GM20000 (cell line): Measurements from ENCODE around the gene RPS17.

Experiments used
- DNase-seq: peaks from one replicate; pipeline ENCODE4 v3.0.0; 2012; ENCODE audit warnings: low spot score
- TF ChIP-seq, protein P1 (sequence below): IDR thresholded peaks from 2 replicates; pipeline ENCODE4 v1.5.1; 2012; ENCODE audit warnings: mild to moderate bottlenecking, control low read depth; ENCODE audit errors: extremely low read depth, missing control alignments

The RPS17 gene

DNA sequence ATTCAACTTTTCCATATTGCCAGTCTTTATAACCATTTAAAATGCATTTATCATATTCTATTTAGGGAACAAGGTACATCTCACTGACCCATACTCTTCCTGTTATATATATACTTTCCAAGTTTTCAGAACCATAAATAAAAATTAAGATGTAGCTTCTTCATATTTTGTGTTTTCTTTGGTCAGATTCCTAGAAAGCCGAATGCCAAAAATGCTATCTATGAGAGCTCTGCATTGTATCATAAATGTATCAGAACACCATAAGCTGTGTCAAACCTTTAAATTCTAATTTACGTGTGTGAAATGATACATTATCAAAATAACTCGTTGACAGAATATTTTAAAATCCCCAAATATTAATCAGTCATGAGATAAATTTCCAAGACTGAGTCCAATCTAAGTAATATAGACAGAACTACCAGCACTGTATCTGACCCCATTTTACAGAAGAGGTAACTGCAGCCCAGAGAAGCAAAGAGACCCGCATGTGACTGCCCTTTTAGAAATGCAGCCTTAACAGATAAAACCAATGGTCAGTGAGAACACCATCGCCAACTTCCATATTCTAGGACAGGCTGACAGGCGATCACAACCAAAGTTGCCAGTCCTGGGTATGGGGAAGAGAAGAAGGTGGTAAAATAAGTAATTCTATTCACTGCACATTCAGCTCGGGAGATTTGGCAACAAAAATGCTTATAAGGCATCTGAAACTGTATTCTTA lies 16.2 kb upstream of the RPS17 start:
- no peak for DNase-seq
- TF ChIP-seq, protein P1, sequence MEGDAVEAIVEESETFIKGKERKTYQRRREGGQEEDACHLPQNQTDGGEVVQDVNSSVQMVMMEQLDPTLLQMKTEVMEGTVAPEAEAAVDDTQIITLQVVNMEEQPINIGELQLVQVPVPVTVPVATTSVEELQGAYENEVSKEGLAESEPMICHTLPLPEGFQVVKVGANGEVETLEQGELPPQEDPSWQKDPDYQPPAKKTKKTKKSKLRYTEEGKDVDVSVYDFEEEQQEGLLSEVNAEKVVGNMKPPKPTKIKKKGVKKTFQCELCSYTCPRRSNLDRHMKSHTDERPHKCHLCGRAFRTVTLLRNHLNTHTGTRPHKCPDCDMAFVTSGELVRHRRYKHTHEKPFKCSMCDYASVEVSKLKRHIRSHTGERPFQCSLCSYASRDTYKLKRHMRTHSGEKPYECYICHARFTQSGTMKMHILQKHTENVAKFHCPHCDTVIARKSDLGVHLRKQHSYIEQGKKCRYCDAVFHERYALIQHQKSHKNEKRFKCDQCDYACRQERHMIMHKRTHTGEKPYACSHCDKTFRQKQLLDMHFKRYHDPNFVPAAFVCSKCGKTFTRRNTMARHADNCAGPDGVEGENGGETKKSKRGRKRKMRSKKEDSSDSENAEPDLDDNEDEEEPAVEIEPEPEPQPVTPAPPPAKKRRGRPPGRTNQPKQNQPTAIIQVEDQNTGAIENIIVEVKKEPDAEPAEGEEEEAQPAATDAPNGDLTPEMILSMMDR, result no peak

DNA sequence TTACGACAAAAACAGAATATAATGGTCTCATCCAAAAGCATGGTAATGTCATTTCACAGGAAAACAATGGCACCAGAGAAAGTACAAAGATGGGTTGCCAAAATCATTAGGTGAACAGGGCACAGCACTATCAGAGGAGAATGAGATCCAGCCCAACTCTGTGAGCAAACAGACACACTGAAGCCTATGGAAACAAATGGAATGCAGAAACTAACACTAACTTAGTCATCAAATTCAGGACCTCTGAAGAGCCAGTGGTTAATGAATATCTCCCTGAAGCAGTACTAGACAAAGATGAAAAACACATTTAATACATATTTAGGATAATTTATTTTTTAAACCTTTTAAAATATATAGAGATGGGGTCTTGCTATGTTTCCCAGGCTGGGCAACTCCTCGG lies 14.6 kb upstream of the RPS17 start:
- TF ChIP-seq, protein P1, result no peak
- DNase-seq, result no peak

DNA sequence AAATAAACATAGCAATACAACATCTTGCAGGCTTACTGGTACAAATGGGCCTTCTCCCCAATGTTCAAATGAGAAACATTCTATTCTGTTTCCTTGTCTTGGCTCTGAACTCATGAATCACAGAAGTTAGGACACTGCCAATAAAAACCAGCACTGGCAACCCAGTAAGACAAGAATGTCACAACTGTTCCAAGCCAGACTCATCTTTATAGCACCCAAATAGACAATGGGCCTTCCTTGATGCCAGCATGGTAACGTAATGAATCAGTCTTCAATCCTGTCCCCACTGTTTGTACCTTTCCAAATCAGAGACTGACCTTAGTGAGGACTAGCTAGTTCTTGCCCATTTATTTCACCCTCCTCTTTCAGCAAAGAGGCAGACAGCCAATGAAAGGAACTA lies 14.1 kb upstream of the RPS17 start:
- TF ChIP-seq, protein P1, result no peak
- DNase-seq, result no peak

DNA sequence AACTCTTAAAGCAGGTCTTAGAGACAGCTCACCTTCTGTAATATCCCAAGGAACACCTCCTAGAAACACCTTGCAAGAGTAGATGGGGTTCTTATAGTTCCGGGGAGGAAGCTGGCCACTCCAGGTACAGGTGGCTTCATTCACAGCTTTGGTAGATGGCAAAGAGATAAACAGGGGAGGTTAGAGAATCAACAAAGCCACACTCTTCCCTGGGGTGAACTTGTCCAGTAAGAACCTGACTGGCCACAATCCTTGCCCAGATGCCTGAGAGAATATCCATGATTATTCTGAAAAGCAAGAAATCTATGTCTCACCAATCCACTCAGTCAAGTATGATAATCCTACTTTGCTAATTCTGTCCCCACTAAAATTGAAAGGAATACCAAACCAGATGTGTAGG lies 13.6 kb upstream of the RPS17 start:
- TF ChIP-seq, protein P1, result no peak
- no peak for DNase-seq

DNA sequence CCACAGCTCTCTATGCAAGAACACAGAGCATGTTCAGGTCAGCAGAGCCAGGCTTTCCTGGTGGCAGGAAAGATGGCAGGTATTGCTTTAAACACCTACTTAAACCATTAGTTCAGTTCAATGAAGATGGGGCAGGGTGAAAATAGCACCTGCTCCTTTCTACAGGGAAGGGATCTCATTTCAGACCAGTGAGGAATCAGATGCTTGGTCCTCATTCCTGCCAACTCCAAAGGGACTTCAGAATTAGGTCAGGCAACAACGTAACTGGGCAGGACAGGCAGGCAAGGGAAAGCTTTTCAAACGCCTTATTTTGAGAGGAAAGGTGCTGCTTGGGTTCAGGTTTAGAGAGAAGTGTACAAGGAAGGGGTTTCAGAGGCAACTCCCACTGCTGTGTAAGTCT lies 12.6 kb upstream of the RPS17 start:
- DNase-seq, result no peak
- TF ChIP-seq, protein P1, result no peak

DNA sequence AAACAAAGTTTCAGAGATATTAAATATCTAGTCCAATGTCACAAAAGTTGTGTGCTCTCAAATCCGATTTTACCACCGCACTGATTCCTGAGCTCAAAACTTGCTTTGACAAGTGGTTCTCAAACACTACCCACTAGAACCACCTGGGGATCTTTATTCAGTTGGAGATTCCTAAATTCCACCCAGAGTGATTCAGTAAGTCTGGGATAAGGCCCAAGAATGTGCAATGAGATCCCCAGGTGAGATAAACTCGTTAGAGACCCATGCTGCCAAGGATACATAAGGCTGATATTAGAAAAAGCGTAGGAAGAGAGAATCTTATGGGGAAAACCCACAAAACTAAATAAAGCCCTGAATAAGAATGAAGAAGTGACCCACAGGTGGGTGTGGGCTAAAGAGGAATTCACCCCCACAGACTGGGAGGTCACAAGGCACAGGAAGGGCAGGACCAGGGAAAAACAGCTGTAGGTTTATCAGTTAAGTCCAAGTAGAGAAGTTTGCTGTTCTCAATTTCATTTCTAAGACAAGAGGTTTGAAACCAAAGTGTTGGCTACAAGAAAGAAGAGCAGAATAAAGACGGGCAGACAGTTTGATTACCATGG lies 11.5 kb upstream of the RPS17 start:
- DNase-seq, result peak; percentile 41
- TF ChIP-seq, protein P1, result no peak

DNA sequence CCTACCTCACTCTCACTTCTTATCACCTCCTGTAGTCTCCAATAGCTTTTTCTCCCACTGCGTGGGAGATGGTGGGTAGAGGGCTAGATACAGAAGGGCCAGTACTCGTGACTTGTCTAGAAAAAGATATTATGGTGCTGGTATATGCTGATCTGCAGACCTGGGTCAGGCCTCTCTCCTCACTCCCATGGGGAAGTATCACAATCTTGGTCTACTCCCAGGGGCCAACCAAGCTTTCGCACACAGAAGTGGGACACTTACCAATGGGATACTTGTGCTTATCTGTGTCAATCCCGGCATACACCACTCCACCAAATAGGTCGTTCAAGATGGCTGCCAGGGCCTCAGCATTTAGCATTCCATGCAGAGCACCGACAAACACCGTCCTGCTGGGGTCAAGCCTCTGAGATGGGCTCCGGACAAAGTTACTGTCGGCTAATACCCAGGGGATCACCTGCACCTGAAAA lies 9.0 kb upstream of the RPS17 start:
- DNase-seq, result no peak

More for the DNA sequence above, 9.0 kb upstream of the RPS17 start:
- TF ChIP-seq, protein P1, result no peak
